Smooth muscle cell (in vitro differentiated cells): Measurements from ENCODE around the gene TMEM25. TPM values are rescaled to one million over a fixed set of nuclear protein-coding genes. Genes with fewer than 3 reads are reported as not detected.
A peak's percentile ranks its signal among the peaks of the same experiment; 100 is the strongest.
"Not testable (repeated sequence)": the region's sequence is repeated elsewhere in the genome, so short reads cannot be mapped to it uniquely, and the experiment has no call there.

Source experiments
- DNase-seq: peaks from one replicate; lab custom pipeline; 2025; ENCODE audit not compliant: unreplicated experiment; lab: John Stamatoyannopoulos, UW
- H2AFZ ChIP-seq: fragments of 200-600 bp; sonication (generic); 2 replicates; pipeline ENCODE4 v1.6.0; 2016; ENCODE audit warnings: antibody characterized with exemption, low read depth, mild to moderate bottlenecking
- H3F3A ChIP-seq: fragments of 200-600 bp; sonication (generic); 2 replicates; pipeline ENCODE4 v1.6.0; 2017; ENCODE audit warnings: antibody characterized with exemption, low read depth
- H3K27ac ChIP-seq: fragments of 200-600 bp; sonication (generic); 2 replicates; pipeline ENCODE4 v1.5.1; 2016; ENCODE audit warnings: low read depth, mild to moderate bottlenecking
- H3K27me3 ChIP-seq: fragments of 200-600 bp; sonication (generic); 2 replicates; pipeline ENCODE4 v1.6.1; 2016; ENCODE audit warnings: low read depth, mild to moderate bottlenecking
- H3K36me3 ChIP-seq: fragments of 200-600 bp; sonication (generic); 2 replicates; pipeline ENCODE4 v1.5.1; 2016; ENCODE audit warnings: low read depth
- H3K4me1 ChIP-seq: fragments of 200-600 bp; sonication (generic); 2 replicates; pipeline ENCODE4 v1.5.1; 2016; ENCODE audit warnings: low read depth
- H3K4me2 ChIP-seq: fragments of 200-600 bp; sonication (generic); 2 replicates; pipeline ENCODE4 v1.6.0; 2016; ENCODE audit warnings: mild to moderate bottlenecking
- H3K4me3 ChIP-seq: fragments of 200-600 bp; sonication (generic); 2 replicates; pipeline ENCODE4 v1.5.1; 2016; ENCODE audit warnings: mild to moderate bottlenecking
- H3K79me2 ChIP-seq: fragments of 200-600 bp; sonication (generic); 2 replicates; pipeline ENCODE4 v1.6.0; 2016; ENCODE audit warnings: low read depth, mild to moderate bottlenecking
- H3K9ac ChIP-seq: fragments of 200-600 bp; sonication (generic); 2 replicates; pipeline ENCODE4 v1.6.0; 2016; ENCODE audit warnings: low read depth
- H3K9me3 ChIP-seq: fragments of 200-600 bp; sonication (generic); replicated peaks from 2 replicates; pipeline ENCODE4 v1.5.1; 2016; ENCODE audit warnings: low read depth
- H4K20me1 ChIP-seq: fragments of 200-600 bp; sonication (generic); 2 replicates; pipeline ENCODE4 v1.6.0; 2016; ENCODE audit warnings: low read depth
- WGBS: methylation state at CpG from one replicate; pipeline ENCODE4 v1.1.7; 2016; ENCODE audit warnings: low lambda C conversion rate; 5-methylcytosine and 5-hydroxymethylcytosine counted together
- polyA plus RNA-seq: library from polyadenylated mRNA; unstranded; fragments of >200 nt; fragmentation: Nextera tagmentation; extraction: Ambion mirVana; gene quantifications from 2 replicates; pipeline ENCODE4 v1.2.1, GENCODE V29; 2016
- total RNA-seq: library from RNA; depleted of rRNA; stranded (reverse); fragments of >200 nt; gene quantifications from 2 replicates; pipeline ENCODE4 v1.2.3, GENCODE V29; 2014
- TF ChIP-seq, protein P1 (sequence below): fragments of 200-600 bp; sonication (generic); IDR thresholded peaks from 2 replicates; pipeline ENCODE4 v1.5.1; 2017; ENCODE audit warnings: borderline replicate concordance, mild to moderate bottlenecking, antibody characterized with exemption; ENCODE audit not compliant: insufficient read depth, poor library complexity, severe bottlenecking

Gene TMEM25
- total RNA-seq, result 21.1 and 48.1 TPM in 2 replicates
- 23.9 and 27.5 TPM in 2 replicates for polyA plus RNA-seq

DNA sequence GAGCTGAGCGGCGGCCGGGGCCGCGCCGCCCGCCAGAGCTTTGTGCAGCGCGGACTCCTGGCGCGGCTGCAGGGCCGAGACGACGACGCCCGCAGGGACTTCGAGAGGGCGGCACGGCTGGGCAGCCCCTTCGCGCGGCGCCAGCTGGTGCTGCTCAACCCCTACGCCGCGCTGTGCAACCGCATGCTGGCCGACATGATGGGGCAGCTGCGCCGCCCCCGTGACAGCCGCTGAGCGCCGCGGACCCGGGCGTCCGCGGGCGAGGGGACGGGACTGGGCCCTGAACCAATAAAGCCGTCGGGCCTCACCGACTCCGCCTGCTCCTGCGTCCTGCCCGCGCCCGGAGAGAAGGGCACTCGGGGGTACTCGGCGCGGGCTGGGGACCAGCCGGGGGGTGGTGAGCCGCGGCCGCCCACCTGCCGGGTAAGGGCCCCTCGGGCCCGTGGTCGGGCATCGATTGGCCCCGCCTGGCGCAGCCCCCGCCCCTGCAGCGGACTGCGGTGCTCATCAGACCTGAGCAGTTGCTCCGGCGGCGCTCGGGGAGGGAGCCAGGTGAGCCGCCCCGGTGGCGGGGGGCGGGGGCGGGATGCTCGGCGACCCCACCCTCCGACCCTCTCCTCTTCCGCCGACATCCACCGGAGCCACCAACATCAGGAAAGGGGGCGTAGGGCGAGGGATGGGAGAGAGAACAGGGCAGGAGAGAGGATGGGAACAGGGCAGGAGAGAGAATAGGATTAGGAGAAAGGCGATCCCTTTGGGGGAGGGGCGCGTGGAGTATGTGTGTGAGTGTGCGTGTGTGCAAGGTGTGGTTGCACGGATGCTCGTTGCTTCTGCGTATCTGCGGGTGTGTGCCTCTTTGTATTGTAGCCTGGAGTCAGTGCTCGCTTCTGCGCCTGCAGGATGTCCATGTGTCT is at the start of gene TMEM25:
TSS of gene TMEM25 (plus strand) at position 510 of the 914 bp plus-strand sequence. CDS start 610 bp downstream, outside the sequence.
- no peaks in the 10 kb centered on the region for H3K9me3 ChIP-seq
- no peak within 1 kb of the TSS for H3K27ac ChIP-seq
- no peaks in the 10 kb centered on the region for H3K79me2 ChIP-seq
- DNase-seq, result no peak
- H3F3A ChIP-seq, result no peaks in the 10 kb centered on the region
- peak within 1 kb of the TSS; percentile 16 for H2AFZ ChIP-seq
- TF ChIP-seq, protein P1, sequence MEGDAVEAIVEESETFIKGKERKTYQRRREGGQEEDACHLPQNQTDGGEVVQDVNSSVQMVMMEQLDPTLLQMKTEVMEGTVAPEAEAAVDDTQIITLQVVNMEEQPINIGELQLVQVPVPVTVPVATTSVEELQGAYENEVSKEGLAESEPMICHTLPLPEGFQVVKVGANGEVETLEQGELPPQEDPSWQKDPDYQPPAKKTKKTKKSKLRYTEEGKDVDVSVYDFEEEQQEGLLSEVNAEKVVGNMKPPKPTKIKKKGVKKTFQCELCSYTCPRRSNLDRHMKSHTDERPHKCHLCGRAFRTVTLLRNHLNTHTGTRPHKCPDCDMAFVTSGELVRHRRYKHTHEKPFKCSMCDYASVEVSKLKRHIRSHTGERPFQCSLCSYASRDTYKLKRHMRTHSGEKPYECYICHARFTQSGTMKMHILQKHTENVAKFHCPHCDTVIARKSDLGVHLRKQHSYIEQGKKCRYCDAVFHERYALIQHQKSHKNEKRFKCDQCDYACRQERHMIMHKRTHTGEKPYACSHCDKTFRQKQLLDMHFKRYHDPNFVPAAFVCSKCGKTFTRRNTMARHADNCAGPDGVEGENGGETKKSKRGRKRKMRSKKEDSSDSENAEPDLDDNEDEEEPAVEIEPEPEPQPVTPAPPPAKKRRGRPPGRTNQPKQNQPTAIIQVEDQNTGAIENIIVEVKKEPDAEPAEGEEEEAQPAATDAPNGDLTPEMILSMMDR, result no peak
- peak within 1 kb of the TSS; percentile 95 for H3K4me2 ChIP-seq
- H4K20me1 ChIP-seq, result no peaks in the 10 kb centered on the region
- peak within 1 kb of the TSS; percentile 49 for H3K9ac ChIP-seq
- peak within 1 kb of the TSS; percentile 68 for H3K4me3 ChIP-seq
- H3K4me1 ChIP-seq, result peaks cover 7% of the 10 kb centered on the region
- no peaks in the 10 kb centered on the region for H3K27me3 ChIP-seq
- no peaks in the 10 kb centered on the region for H3K36me3 ChIP-seq
- under 1% methylated on average over 62 of the region's 94 CpGs for WGBS

DNA sequence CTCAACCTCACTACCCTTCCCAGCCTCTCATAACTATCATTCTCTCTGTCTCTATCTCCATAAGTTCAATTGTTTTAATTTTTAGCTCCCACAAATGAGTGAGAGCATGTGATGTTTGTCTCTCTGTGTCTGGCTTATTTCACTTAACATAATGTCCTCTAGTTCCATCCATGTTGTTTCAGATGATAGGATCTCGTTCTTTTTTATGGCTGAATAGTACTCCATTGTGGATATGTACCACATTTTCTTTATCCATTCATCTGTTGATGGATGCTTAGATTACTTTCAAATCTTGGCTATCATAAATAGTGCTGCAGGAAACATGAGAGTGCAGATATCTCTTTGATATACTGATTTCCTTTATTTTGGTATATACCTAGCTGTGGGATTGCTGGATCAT is 49.8 kb upstream of the TMEM25 start:
- not testable (repeated sequence) for H2AFZ ChIP-seq, H3K4me1 ChIP-seq, H3F3A ChIP-seq, H3K9me3 ChIP-seq, H3K4me2 ChIP-seq, H4K20me1 ChIP-seq, H3K4me3 ChIP-seq, H3K27me3 ChIP-seq, H3K27ac ChIP-seq, H3K9ac ChIP-seq, DNase-seq
- Histone ChIP-seq H3K36me3 (peaks cover 56% of the 10 kb centered on the region), H3K79me2 (peaks cover 11% of the 10 kb centered on the region)
- WGBS, result 97% methylated on average over 1 of the region's 1 CpG

DNA sequence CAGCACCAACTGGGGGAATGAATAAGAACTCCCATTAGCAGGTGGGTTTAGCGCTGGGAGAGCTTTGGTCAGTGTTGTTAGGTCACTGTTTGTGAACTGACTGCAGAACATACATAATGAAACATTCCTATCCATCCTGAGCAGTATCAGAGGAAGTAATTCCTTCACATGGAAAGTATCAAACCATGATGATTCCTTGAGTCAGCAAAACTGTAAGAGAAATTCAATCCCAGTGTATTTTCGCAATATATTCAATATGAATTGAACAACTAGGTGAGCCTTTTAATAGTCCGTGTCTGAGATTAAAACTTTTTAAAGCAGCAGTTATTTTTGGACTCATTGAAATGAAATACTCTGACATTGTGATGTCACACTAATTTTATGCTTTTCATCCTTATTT is 46.6 kb upstream of the TMEM25 start:
- Histone ChIP-seq H2AFZ (no peak overlapping the region), H3K4me2 (no peak overlapping the region), H3K27me3 (no peaks in the 10 kb centered on the region), H4K20me1 (no peaks in the 10 kb centered on the region), H3F3A (peaks cover 10% of the 10 kb centered on the region), H3K79me2 (peaks cover 3% of the 10 kb centered on the region), H3K36me3 (peaks cover 39% of the 10 kb centered on the region), H3K27ac (no peak overlapping the region), H3K9ac (no peak overlapping the region), H3K4me1 (no peaks in the 10 kb centered on the region), H3K4me3 (no peak overlapping the region), H3K9me3 (no peaks in the 10 kb centered on the region)
- TF ChIP-seq, protein P1, result no peak
- DNase-seq, result no peak
- 97% methylated on average over 3 of the region's 3 CpGs for WGBS

DNA sequence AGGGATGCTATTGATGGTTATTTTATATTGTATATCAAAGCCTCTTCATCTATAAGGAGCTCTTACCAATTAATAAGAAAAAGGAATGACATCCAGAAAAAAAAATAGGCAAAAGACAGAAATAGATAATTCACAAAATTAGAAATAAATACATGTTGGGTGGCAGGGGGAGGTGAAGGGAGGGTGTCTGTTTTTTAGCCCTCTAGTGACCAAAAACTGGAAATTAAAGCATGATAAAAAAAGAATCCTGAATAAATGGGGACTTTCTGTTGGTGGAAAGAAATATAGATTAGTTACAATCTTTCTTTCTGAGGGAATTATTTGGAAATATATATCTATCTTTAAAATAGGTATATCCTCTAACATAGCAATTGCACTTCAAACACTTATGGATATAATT is 45.7 kb upstream of the TMEM25 start:
- Histone ChIP-seq H3K27me3 (no peaks in the 10 kb centered on the region), H3K9ac (no peak overlapping the region), H3K36me3 (peaks cover 32% of the 10 kb centered on the region), H3K4me1 (no peaks in the 10 kb centered on the region), H3K9me3 (no peaks in the 10 kb centered on the region), H4K20me1 (no peaks in the 10 kb centered on the region), H3F3A (peaks cover 10% of the 10 kb centered on the region), H3K27ac (no peak overlapping the region), H2AFZ (no peak overlapping the region), H3K79me2 (peaks cover 3% of the 10 kb centered on the region), H3K4me3 (no peak overlapping the region), H3K4me2 (no peak overlapping the region)
- no peak for DNase-seq
- TF ChIP-seq, protein P1, result no peak
